ENCODE data around the gene ICAM2.

Gene ICAM2

DNA sequence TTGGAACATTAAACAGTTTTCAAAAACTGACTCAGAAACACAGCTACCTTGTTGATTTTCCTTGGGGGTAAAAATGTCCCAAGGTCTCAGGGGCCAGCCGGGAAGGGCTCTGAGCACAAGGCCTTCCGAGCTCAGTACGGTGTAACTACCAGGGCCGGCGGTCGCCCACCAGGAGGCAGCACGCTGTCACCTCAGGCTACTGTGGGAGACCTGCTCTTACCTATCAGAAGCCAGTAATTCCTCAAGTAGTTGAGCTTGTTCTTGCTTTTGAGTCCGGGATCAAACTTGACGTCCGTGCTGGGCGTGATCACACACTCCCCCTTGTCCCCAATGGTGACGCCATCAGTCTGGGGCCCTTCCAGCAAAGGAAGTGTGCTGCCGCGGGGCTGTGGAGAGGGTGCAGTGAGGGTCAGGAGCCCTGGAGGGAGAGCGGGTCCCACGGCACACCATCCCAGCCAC is 43.4 kb upstream of the ICAM2 start:
- DNase-seq (ENCODE audit: low read depth), result peak; percentile 63
- TF ChIP-seq, protein P1, sequence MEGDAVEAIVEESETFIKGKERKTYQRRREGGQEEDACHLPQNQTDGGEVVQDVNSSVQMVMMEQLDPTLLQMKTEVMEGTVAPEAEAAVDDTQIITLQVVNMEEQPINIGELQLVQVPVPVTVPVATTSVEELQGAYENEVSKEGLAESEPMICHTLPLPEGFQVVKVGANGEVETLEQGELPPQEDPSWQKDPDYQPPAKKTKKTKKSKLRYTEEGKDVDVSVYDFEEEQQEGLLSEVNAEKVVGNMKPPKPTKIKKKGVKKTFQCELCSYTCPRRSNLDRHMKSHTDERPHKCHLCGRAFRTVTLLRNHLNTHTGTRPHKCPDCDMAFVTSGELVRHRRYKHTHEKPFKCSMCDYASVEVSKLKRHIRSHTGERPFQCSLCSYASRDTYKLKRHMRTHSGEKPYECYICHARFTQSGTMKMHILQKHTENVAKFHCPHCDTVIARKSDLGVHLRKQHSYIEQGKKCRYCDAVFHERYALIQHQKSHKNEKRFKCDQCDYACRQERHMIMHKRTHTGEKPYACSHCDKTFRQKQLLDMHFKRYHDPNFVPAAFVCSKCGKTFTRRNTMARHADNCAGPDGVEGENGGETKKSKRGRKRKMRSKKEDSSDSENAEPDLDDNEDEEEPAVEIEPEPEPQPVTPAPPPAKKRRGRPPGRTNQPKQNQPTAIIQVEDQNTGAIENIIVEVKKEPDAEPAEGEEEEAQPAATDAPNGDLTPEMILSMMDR (conservative IDR thresholded peaks at IDR 0.05; ENCODE audit: low read depth, low read length), result peak; percentile 70

GRCh38 chr17:64063088-64063487 is 42.7 kb upstream of the ICAM2 start:
- DNase-seq (ENCODE audit: low read depth), result no peak
- TF ChIP-seq, protein P1 (conservative IDR thresholded peaks at IDR 0.05; ENCODE audit: low read depth, low read length), result no peak
- H3K4me3 ChIP-seq (ENCODE audit: low read depth, low read length), result no peak overlapping the region

More for the DNA sequence above, 43.4 kb upstream of the ICAM2 start:
- H3K4me3 ChIP-seq (ENCODE audit: low read depth, low read length), result no peak overlapping the region

DNA sequence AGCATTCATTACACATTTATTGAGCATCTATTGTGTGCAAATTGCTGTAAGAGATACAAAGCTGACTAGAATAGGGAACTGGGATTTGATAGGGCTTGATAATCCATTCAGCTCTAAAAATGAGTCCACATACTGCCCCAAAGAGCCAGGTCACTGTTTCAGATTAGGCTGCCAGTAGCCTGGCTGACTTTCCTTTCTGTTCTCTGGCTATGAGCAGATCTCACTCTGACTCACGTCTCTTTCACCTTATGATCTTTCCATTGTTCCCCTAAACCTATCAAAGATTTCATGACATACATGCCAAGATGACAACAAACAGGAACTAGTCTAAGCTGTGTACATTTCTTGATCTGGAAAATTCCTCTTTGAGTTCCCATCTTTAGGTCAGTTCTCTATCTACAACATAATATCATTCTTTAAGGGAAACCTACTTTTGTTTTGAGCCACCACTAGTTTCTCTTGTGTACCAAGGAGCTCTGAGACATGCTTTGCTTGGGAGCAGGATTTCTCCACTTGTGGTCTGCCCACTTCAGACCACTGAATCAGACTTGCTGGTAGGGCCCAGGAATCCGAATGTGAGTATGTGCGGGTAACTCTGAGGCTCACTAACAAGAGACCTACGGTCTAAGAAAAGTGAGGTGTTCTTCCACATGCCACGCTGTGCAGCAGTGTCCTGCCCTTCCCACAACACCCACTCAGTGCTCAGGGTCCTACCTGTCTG is 40.9 kb upstream of the ICAM2 start:
- TF ChIP-seq, protein P1 (conservative IDR thresholded peaks at IDR 0.05; ENCODE audit: low read depth, low read length), result no peak
- DNase-seq (ENCODE audit: low read depth), result no peak
- no peak overlapping the region for H3K4me3 ChIP-seq (ENCODE audit: low read depth, low read length)

DNA sequence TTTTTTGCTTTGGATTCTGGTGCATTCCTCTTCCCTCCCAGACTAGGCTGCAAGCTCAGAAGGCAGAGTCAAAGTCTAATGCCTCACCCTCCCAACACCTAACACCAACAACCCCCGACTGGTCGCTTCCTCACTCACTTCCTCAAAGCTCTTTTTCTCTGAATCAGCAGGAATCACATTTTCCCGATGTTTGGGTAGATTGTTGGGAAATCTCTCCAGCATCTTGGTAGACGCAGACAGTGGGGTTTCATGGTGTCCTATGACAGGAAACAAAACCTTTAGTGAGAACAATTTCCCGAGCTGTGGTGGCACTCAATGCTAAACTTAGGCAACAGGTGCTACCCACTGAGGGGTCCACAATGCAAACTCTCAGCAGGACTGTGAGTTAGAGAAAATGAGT is 39.9 kb upstream of the ICAM2 start:
- TF ChIP-seq, protein P1 (conservative IDR thresholded peaks at IDR 0.05; ENCODE audit: low read depth, low read length), result no peak
- H3K4me3 ChIP-seq (ENCODE audit: low read depth, low read length), result no peak overlapping the region
- DNase-seq (ENCODE audit: low read depth), result no peak

DNA sequence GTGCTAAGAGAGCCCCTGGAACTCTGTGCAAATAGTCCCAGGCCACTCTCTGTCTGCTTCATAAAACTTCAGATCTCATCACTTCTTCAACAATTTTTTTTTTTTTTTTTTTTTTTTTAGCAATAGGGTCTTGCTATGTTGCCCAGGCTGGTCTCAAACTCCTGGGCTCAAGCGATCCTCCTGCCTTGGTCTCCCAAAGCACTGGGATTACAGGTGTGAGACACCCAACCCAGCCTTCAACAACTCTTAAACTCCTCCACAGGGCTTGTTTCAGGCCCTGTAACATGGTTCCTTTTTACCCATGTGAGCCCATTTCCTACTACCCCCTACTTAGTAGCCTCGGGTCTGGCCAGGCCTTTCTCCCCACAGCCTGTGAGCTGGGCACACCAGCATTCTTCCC is 39.3 kb upstream of the ICAM2 start:
- no peak overlapping the region for H3K4me3 ChIP-seq (ENCODE audit: low read depth, low read length)
- TF ChIP-seq, protein P1 (conservative IDR thresholded peaks at IDR 0.05; ENCODE audit: low read depth, low read length), result no peak
- no peak for DNase-seq (ENCODE audit: low read depth)

DNA sequence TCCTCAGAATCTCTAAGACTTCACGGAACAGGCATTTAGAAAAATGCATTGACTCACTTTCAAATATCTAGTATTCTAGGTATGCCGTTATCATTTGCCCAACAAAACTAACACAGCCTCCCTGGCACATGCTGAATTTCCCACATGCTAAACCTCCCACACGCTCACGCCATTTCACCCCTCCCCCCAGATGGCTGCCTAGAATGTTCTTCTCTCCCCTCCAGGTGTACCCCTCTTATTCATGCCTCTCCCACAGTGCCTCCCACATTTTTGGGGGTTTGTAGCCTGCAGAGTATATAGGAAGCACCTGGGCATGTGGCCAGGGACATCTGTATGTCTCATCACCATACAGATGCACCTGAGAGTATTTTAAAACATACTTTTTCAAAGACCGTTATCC is 38.2 kb upstream of the ICAM2 start:
- TF ChIP-seq, protein P1 (conservative IDR thresholded peaks at IDR 0.05; ENCODE audit: low read depth, low read length), result no peak

DNA sequence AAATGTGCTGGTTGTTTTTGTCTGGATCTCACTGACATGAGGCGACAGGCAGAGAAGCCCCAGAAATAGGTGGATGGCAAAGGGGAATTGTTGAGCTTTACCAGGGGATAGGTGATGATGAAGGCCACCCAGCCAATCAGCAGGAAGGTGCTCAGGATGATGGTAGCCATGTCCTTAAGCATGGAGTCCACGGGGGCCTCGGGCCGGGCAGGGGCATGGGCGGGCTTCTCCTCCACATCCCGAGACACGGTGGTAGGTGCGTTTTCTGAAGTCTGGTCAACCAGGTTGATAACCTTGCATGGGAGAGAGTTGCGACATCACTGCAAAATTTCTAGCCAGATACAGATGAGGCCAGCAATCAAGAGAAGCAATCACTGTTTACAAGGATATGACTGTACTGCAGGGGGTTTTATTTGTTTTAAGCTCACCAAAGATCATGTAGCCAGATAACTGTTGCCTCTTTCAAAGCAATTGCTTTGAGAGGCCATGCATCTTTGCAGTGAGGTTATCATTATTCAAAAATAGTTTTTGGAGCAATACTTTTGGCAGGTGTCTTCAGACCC is 37.3 kb upstream of the ICAM2 start:
- no peak overlapping the region for H3K4me3 ChIP-seq (ENCODE audit: low read depth, low read length)
- DNase-seq (ENCODE audit: low read depth), result no peak
- TF ChIP-seq, protein P1 (conservative IDR thresholded peaks at IDR 0.05; ENCODE audit: low read depth, low read length), result no peak

More for the DNA sequence above, 38.2 kb upstream of the ICAM2 start:
- H3K4me3 ChIP-seq (ENCODE audit: low read depth, low read length), result no peak overlapping the region
- DNase-seq (ENCODE audit: low read depth), result no peak

All from choroid plexus epithelial cell (primary cell).